KMS-11 (cell line): ENCODE results near the gene C5orf63.

Experiments
- H2AFZ ChIP-seq: fragments of 200-600 bp; sonication (generic); 2 replicates; pipeline ENCODE4 v1.6.1; 2016; ENCODE audit warnings: antibody characterized with exemption, mixed run types, low read depth
- H3K27ac ChIP-seq: fragments of 200-600 bp; sonication (generic); 2 replicates; pipeline ENCODE4 v1.6.1; 2016; ENCODE audit warnings: mild to moderate bottlenecking, mixed run types
- H3K27me3 ChIP-seq: fragments of 200-600 bp; sonication (generic); 2 replicates; pipeline ENCODE4 v1.6.1; 2017; ENCODE audit warnings: mild to moderate bottlenecking, low read depth, mixed run types, moderate library complexity; ENCODE audit not compliant: insufficient read depth
- H3K36me3 ChIP-seq: fragments of 200-600 bp; sonication (generic); 2 replicates; pipeline ENCODE4 v1.6.1; 2017; ENCODE audit warnings: mild to moderate bottlenecking, mixed run types; ENCODE audit not compliant: insufficient read depth
- H3K4me1 ChIP-seq: fragments of 200-600 bp; sonication (generic); 2 replicates; pipeline ENCODE4 v1.6.1; 2016; ENCODE audit warnings: mild to moderate bottlenecking, low read depth, mixed run types; ENCODE audit not compliant: poor library complexity, severe bottlenecking
- H3K4me2 ChIP-seq: fragments of 200-600 bp; sonication (generic); 2 replicates; pipeline ENCODE4 v1.7.0; 2016; ENCODE audit warnings: mild to moderate bottlenecking, mixed run types
- H3K4me3 ChIP-seq: fragments of 200-600 bp; sonication (generic); IDR thresholded peaks from 2 replicates; pipeline ENCODE4 v1.6.1; 2017; ENCODE audit warnings: low read depth, low read length, mixed read lengths; ENCODE audit not compliant: insufficient read depth
- H3K79me2 ChIP-seq: fragments of 200-600 bp; sonication (generic); 2 replicates; pipeline ENCODE4 v1.6.1; 2016; ENCODE audit warnings: low read depth, mixed run types; ENCODE audit not compliant: insufficient read depth
- H3K9ac ChIP-seq: fragments of 200-600 bp; sonication (generic); 2 replicates; pipeline ENCODE4 v1.6.1; 2016; ENCODE audit warnings: mild to moderate bottlenecking, mixed run types
- H4K20me1 ChIP-seq: fragments of 200-600 bp; sonication (generic); 2 replicates; pipeline ENCODE4 v1.6.1; 2016; ENCODE audit warnings: mild to moderate bottlenecking, mixed run types; ENCODE audit not compliant: insufficient read depth
- CTCF ChIP-seq: fragments of 200-600 bp; sonication (generic); conservative IDR thresholded peaks from 2 replicates; pipeline ENCODE4 v1.6.1; 2017; ENCODE audit warnings: low read depth, mild to moderate bottlenecking, antibody characterized with exemption, low read length, moderate library complexity, mixed read lengths

C5orf63 gene

GRCh38 chr5:127030259-127031146 is 42.8 kb downstream of the C5orf63 start, which contains the start of gene MARCHF3:
MARCHF3 (minus strand) TSS chr5:127030558; CDS start chr5:126918171, 112,387 bp downstream.
- peak within 1 kb of the TSS; percentile 54; the same call in 1 of the 2 replicates for H3K9ac ChIP-seq
- H3K27me3 ChIP-seq = no peaks in the 10 kb centered on the region
- TF ChIP-seq CTCF = 0 out of 2 replicates have a peak, but pooled peaks have one; percentile 19
- H3K36me3 ChIP-seq = no peaks in the 10 kb centered on the region
- H3K4me2 ChIP-seq = peak within 1 kb of the TSS; percentile 70
- H4K20me1 ChIP-seq = no peaks in the 10 kb centered on the region
- no peak within 1 kb of the TSS for H3K4me3 ChIP-seq
- H2AFZ ChIP-seq = peak within 1 kb of the TSS; percentile 95
- peaks cover 14% of the 10 kb centered on the region for H3K4me1 ChIP-seq
- H3K79me2 ChIP-seq = no peaks in the 10 kb centered on the region
- peak within 1 kb of the TSS; percentile 38; the same call in 1 of the 2 replicates for H3K27ac ChIP-seq

- Histone ChIP-seq H3K4me2 (peak overlapping the region; percentile 70), H3K27me3 (no peaks in the 10 kb centered on the region), H2AFZ (peak overlapping the region; percentile 95), H3K4me1 (peaks cover 11% of the 10 kb centered on the region), H3K36me3 (no peaks in the 10 kb centered on the region), H3K4me3 (no peak overlapping the region), H3K9ac (peak overlapping the region; percentile 54; the same call in 1 of the 2 replicates), H3K79me2 (no peaks in the 10 kb centered on the region), H4K20me1 (no peaks in the 10 kb centered on the region), H3K27ac (no peak overlapping the region; the same call in 1 of the 2 replicates)
- peak; percentile 41 for TF ChIP-seq CTCF
These were observed 43.6 kb downstream of the C5orf63 start for GRCh38 chr5:127029581-127030258.

GRCh38 chr5:127028822-127029457 is 44.4 kb downstream of the C5orf63 start:
- Histone ChIP-seq H3K4me2 (peak overlapping the region; percentile 70), H3K4me1 (peaks cover 11% of the 10 kb centered on the region), H3K4me3 (no peak overlapping the region), H3K36me3 (no peaks in the 10 kb centered on the region), H3K27ac (no peak overlapping the region), H3K9ac (no peak overlapping the region), H2AFZ (peak overlapping the region; percentile 95; the same call in 1 of the 2 replicates), H3K27me3 (no peaks in the 10 kb centered on the region), H3K79me2 (no peaks in the 10 kb centered on the region), H4K20me1 (no peaks in the 10 kb centered on the region)
- no peak for TF ChIP-seq CTCF

- no peaks in the 10 kb centered on the region for H3K27me3 ChIP-seq
- no peaks in the 10 kb centered on the region for H4K20me1 ChIP-seq
- no peak overlapping the region for H3K4me3 ChIP-seq
- H3K4me2 ChIP-seq = no peak overlapping the region
- no peak overlapping the region for H3K27ac ChIP-seq
- no peak overlapping the region for H2AFZ ChIP-seq
- H3K79me2 ChIP-seq = no peaks in the 10 kb centered on the region
- no peaks in the 10 kb centered on the region for H3K36me3 ChIP-seq
- peaks cover 11% of the 10 kb centered on the region for H3K4me1 ChIP-seq
- TF ChIP-seq CTCF = no peak
- no peak overlapping the region for H3K9ac ChIP-seq
These were observed 45.8 kb downstream of the C5orf63 start for GRCh38 chr5:127027539-127027938.
